RWPE2 (cell line): ENCODE results near the gene CEP112.

Source experiments
- ATAC-seq: fragments of 200-7000 bp; cut with Tn5 transposase; 3 replicates; pipeline ENCODE4 v1.9.1; 2021; ENCODE audit warnings: low read depth
- DNase-seq: peaks from one replicate; pipeline ENCODE4 v3.0.0-alpha.2; 2020; ENCODE audit warnings: low spot score
- H3K27ac ChIP-seq: fragments of 450-650 bp; 2 replicates; pipeline ENCODE4 v1.5.1; 2017; ENCODE audit warnings: mild to moderate bottlenecking; ENCODE audit not compliant: poor library complexity, severe bottlenecking
- H3K27me3 ChIP-seq: fragments of 250-450 bp; sonication (Bioruptor Pico); 2 replicates; pipeline ENCODE4 v1.5.1; 2021; ENCODE audit warnings: mild to moderate bottlenecking, moderate library complexity; ENCODE audit not compliant: insufficient read depth, poor library complexity, severe bottlenecking
- H3K36me3 ChIP-seq: fragments of 250-450 bp; sonication (Bioruptor Pico); 2 replicates; pipeline ENCODE4 v1.5.1; 2020; ENCODE audit warnings: low read depth, mild to moderate bottlenecking, moderate library complexity
- H3K4me1 ChIP-seq: fragments of 250-450 bp; sonication (Bioruptor Pico); 2 replicates; pipeline ENCODE4 v1.5.1; 2021; ENCODE audit warnings: mild to moderate bottlenecking, moderate library complexity; ENCODE audit not compliant: insufficient read depth, poor library complexity, severe bottlenecking
- H3K4me3 ChIP-seq: fragments of 250-450 bp; sonication (Bioruptor Pico); 2 replicates; pipeline ENCODE4 v1.5.1; 2021; ENCODE audit warnings: mild to moderate bottlenecking, moderate library complexity; ENCODE audit not compliant: severe bottlenecking
- H3K9me3 ChIP-seq: fragments of 250-450 bp; sonication (Bioruptor Pico); 2 replicates; pipeline ENCODE4 v1.5.1; 2021; ENCODE audit warnings: mild to moderate bottlenecking, moderate library complexity; ENCODE audit not compliant: severe bottlenecking
- TF ChIP-seq, protein P1 (sequence below): fragments of 450-650 bp; IDR thresholded peaks from one replicate; pipeline ENCODE4 v1.5.1; 2017; ENCODE audit warnings: mild to moderate bottlenecking, moderate library complexity; ENCODE audit not compliant: poor library complexity, severe bottlenecking

The CEP112 gene

DNA sequence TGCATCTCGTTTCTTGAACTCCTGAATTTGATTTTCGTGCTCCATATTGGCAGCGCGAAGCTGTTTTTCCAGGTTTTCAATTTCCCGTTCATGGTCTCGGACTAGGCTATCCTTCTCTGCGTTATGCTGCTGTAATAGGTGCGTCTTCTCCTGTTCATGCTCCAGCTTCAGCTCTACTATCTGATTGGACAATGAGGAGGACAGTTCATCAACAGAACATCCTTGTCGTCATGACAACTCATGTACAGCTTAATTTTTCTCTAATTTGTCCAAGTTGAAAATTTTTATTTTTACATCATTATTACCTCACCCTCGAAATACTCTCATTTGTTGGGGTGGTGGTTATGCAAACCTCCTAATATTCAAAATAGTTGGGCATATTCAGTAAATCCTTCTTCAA is 289.8 kb downstream of the CEP112 start:
- DNase-seq = no peak
- Histone ChIP-seq H3K36me3 (no peaks in the 10 kb centered on the region), H3K27ac (no peak overlapping the region), H3K9me3 (no peaks in the 10 kb centered on the region), H3K27me3 (no peaks in the 10 kb centered on the region), H3K4me1 (no peaks in the 10 kb centered on the region), H3K4me3 (no peak overlapping the region)
- no peak for ATAC-seq
- TF ChIP-seq, protein P1, sequence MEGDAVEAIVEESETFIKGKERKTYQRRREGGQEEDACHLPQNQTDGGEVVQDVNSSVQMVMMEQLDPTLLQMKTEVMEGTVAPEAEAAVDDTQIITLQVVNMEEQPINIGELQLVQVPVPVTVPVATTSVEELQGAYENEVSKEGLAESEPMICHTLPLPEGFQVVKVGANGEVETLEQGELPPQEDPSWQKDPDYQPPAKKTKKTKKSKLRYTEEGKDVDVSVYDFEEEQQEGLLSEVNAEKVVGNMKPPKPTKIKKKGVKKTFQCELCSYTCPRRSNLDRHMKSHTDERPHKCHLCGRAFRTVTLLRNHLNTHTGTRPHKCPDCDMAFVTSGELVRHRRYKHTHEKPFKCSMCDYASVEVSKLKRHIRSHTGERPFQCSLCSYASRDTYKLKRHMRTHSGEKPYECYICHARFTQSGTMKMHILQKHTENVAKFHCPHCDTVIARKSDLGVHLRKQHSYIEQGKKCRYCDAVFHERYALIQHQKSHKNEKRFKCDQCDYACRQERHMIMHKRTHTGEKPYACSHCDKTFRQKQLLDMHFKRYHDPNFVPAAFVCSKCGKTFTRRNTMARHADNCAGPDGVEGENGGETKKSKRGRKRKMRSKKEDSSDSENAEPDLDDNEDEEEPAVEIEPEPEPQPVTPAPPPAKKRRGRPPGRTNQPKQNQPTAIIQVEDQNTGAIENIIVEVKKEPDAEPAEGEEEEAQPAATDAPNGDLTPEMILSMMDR = no peak

DNA sequence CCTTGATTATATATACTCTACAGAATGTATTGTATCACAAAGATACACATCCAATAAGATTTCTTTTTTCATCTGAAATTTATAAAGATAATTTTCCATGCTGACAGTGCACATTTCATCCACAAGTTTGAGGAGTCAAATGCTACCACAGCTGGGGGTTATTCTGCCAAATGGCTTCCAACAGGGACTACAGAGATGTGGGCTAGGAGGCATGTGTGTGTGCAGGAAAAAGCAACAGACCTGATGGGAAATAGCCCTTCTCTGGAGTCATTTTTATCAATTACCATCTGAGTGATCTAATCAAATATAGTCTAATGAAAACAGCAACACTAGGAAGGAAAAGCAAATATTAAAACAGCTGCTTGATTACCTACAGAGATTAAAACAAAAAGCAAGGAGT is 290.5 kb downstream of the CEP112 start:
- no peaks in the 10 kb centered on the region for H3K9me3 ChIP-seq
- no peak for DNase-seq
- no peaks in the 10 kb centered on the region for H3K4me1 ChIP-seq
- no peak for ATAC-seq
- no peaks in the 10 kb centered on the region for H3K36me3 ChIP-seq
- TF ChIP-seq, protein P1 = no peak
- H3K4me3 ChIP-seq = no peak overlapping the region
- no peak overlapping the region for H3K27ac ChIP-seq
- no peaks in the 10 kb centered on the region for H3K27me3 ChIP-seq

DNA sequence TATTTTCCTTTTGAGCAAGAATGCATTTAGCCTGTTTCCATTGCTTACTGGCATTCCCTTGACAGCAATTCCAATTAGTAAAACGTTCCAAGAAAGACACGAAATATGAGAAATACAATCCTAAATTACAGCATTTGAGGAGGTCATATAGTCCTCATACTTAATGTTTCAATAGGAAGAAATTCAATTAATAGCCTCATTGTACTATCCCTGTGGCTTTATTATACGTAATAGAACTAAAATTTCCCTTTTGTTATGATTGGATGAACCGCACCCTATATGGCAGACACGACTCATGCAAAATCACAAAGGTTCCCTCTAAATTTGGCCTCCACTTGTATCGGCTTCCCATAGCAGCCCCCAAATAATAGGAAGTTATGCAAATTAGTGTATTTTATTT is 291.7 kb downstream of the CEP112 start:
- H3K4me1 ChIP-seq = no peaks in the 10 kb centered on the region
- no peaks in the 10 kb centered on the region for H3K9me3 ChIP-seq
- DNase-seq (no peak), ATAC-seq (no peak)
- TF ChIP-seq, protein P1 = no peak
- H3K27ac ChIP-seq = no peak overlapping the region
- no peaks in the 10 kb centered on the region for H3K27me3 ChIP-seq
- H3K4me3 ChIP-seq = no peak overlapping the region
- H3K36me3 ChIP-seq = no peaks in the 10 kb centered on the region

DNA sequence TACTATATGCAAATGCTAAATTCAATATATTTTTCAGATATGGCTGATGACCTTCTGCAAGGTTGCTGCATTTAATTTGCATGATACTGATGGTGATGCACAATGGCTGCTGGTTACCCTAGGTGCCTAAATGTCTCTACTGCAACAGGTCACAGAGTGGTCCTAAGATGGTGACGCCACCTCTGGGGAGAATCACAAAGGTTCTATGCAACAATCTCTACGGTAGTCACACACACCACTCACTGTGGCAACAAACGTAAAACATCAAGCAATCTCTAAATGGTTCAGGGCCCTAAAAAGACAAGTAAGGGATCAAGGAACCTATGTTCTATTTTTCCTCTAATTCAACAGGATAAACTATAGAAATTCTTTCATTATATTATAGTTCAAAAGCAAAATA is 293.3 kb downstream of the CEP112 start:
- no peaks in the 10 kb centered on the region for H3K36me3 ChIP-seq
- no peak overlapping the region for H3K27ac ChIP-seq
- DNase-seq = no peak
- no peaks in the 10 kb centered on the region for H3K4me1 ChIP-seq
- no peak for ATAC-seq
- no peaks in the 10 kb centered on the region for H3K27me3 ChIP-seq
- TF ChIP-seq, protein P1 = no peak
- H3K9me3 ChIP-seq = no peaks in the 10 kb centered on the region
- no peak overlapping the region for H3K4me3 ChIP-seq

DNA sequence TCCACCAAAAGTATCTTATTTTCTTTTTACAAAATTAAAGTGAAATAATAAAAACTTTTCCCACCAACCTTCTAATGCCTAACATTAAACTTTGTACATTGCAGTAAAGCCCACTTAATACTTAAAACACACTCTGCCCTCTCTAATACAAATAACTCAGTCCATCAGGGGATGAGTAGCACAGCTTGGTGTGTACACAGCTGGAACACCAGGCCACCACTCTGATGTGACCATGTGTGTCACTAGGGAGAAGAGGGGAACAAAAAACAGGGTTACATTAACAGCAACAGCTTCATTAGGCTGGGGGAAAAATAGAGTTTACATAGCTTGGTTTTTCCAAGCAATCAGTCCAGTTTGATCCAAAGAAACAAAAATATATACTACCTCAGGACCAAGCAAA is 295.0 kb downstream of the CEP112 start:
- Histone ChIP-seq H3K4me3 (no peak overlapping the region), H3K27ac (no peak overlapping the region), H3K9me3 (no peaks in the 10 kb centered on the region), H3K27me3 (no peaks in the 10 kb centered on the region), H3K36me3 (no peaks in the 10 kb centered on the region), H3K4me1 (no peaks in the 10 kb centered on the region)
- TF ChIP-seq, protein P1 = no peak
- DNase-seq (no peak), ATAC-seq (no peak)
